Heart right ventricle (tissue), 16 donors: Measurements from ENCODE around the gene MAL. TPM values are rescaled to one million over a fixed set of nuclear protein-coding genes. Genes with fewer than 3 reads are reported as not detected.

Experiments used
- ATAC-seq, 8 donors: fragments of 200-7000 bp; cut with Tn5 transposase; one replicate each; pipeline ENCODE4 v1.9.1; 2020; ENCODE audit warnings: mild to moderate bottlenecking in 8 of 8, moderate library complexity in 8 of 8, moderate number of reproducible peaks in 1 of 8
- DNase-seq, 2 donors: peaks; one replicate each; pipeline ENCODE4 v3.0.0-alpha.2; 2020
- H3K27ac ChIP-seq, 10 donors: fragments of 200-600 bp; sonication (generic) in 2 of 10; one replicate each; pipeline versions ENCODE4 v1.5.0 to v1.8.0; 2020 to 2022; ENCODE audit warnings: mild to moderate bottlenecking in 3 of 10
- H3K27me3 ChIP-seq, 7 donors: fragments of 200-600 bp; one replicate each; pipeline ENCODE4 v1.8.0; 2021 to 2022; ENCODE audit warnings: mild to moderate bottlenecking in 2 of 7
- H3K36me3 ChIP-seq, 9 donors: fragments of 200-600 bp; sonication (generic) in 1 of 9; one replicate each; pipeline versions ENCODE4 v1.5.0 to v1.8.0; 2020 to 2022; ENCODE audit warnings: mild to moderate bottlenecking in 2 of 9
- H3K4me1 ChIP-seq, 9 donors: fragments of 200-600 bp; sonication (generic) in 1 of 9; one replicate each; pipeline versions ENCODE4 v1.5.0 to v1.8.0; 2020 to 2022; ENCODE audit warnings: mild to moderate bottlenecking in 4 of 9
- H3K4me3 ChIP-seq, 10 donors: fragments of 200-600 bp; sonication (generic) in 2 of 10; one replicate each; pipeline versions ENCODE4 v1.5.0 to v1.8.0; 2020 to 2022; ENCODE audit warnings: mild to moderate bottlenecking in 7 of 10, moderate library complexity in 2 of 10
- H3K9me3 ChIP-seq, 11 donors: fragments of 200-600 bp in 10 of 11; sonication (generic) in 2 of 11; one replicate each; pipeline versions ENCODE4 v1.5.0 to v1.8.0; 2013 to 2022; ENCODE audit warnings: mild to moderate bottlenecking in 2 of 11, control low read depth in 1 of 11, moderate library complexity in 1 of 11
- CTCF ChIP-seq, 9 donors: fragments of 200-600 bp; sonication (generic) in 2 of 9; IDR thresholded peaks; one replicate each; pipeline versions ENCODE4 v1.5.0 to v1.8.0; 2021 to 2022; ENCODE audit warnings: antibody characterized with exemption in 9 of 9, mild to moderate bottlenecking in 5 of 9, moderate library complexity in 1 of 9
- WGBS, 2 donors: extraction: QIAGEN DNeasy Blood & Tissue Kit; methylation state at CpG; one replicate each; pipeline ENCODE4 v1.1.7; 2013; ENCODE audit warnings: inconsistent platforms in 1 of 2; 5-methylcytosine and 5-hydroxymethylcytosine counted together
- intact Hi-C, 10 donors: fragments of 100-400 bp; cut with DNase I; formaldehyde crosslinking; loops; one replicate each; pipeline versions ENCODE4 v1.11.1 to v1.14.2; 2022
- polyA plus RNA-seq, 2 donors: library from polyadenylated mRNA; stranded (reverse); fragments of 200-250 nt; gene quantifications; one replicate each; pipeline ENCODE4 v1.2.3, GENCODE V29; 2013
- total RNA-seq, 10 donors: library from RNA; stranded (reverse); fragmentation: NEBNext Ultra II Directional in 3 of 10; extraction: Animal tissue kit (Norgen Biotek cat#: 25700) in 3 of 10; gene quantifications; one replicate each; pipeline versions ENCODE4 v1.2.1 to v1.2.4, GENCODE V29; 2021 to 2023
- donor health status: Arrhythmogenic right ventricular cardiomyopathy.
- donor health status: ischemic (EF 13 %, LVEDD 7.1; RV severe dilation, severe dysfunction).
- donor health status: healthy with polysubstance abuse.
- donor health status: DM: no; HTN: yes; CAD: no.
- donor health status: DM: no; HTN: no; CAD: no.
- donor health status: ischemic (EF 25% LVEDD 6.9; RV normal size, moderate dysfunction).
- donor health status: ischemic (EF 25% LVEDD 5.7; RV mildly dilated, moderate dysfunction).
- donor health status: healthy.
- donor health status: DM: yes; HTN: yes; CAD: no.
- donor health status: Ischemic cardiomyopathy.
- donor health status: ischemic (EF 35%, LVEDD 5.7; RV mildly dilated, moderate dysfunction).
- donor health status: nonischemic (EF 11% LVEDD 7.7; RV severe dilation, severe dysfunction).
- donor health status: DM: yes; HTN: yes; CAD: no.
- donor health status: PGD.
- donor health status: ischemic (EF 29% LVEDD 5.4; RV normal size, mild dysfunction).
- donor health status: nonischemic (EF 23%, LVEDD 6.1; RV moderate dilation, normal function).

Gene MAL
- total and polyA plus RNA-seq, 12 donors: 1.5 to 10.5 (median 3.6) TPM

GRCh38 chr2:95016616-95017015 lies 8.9 kb upstream of the MAL start:
- WGBS, 2 donors: 72 to 78% methylated on average over 9 of the region's 9 CpGs
- ATAC-seq: no peak
- Histone ChIP-seq H3K36me3 (no peaks in the 10 kb centered on the region), H3K27me3 (peaks cover 0 to 15% (median 1%) of the 10 kb centered on the region in 7 donors), H3K27ac (no peak overlapping the region), H3K4me3 (no peak overlapping the region), H3K9me3 (no peaks in the 10 kb centered on the region), H3K4me1 (no peaks in the 10 kb centered on the region)
- intact Hi-C loops: no loop called here
- TF ChIP-seq CTCF (IDR thresholded peaks at IDR 0.05): no peak
- no peak for DNase-seq

GRCh38 chr2:95017071-95017501 lies 8.4 kb upstream of the MAL start:
- no peak for TF ChIP-seq CTCF (IDR thresholded peaks at IDR 0.05)
- no peak for ATAC-seq
- Histone ChIP-seq H3K4me1 (no peaks in the 10 kb centered on the region), H3K36me3 (no peaks in the 10 kb centered on the region), H3K4me3 (no peak overlapping the region), H3K27me3 (peaks cover 3 to 19% (median 6%) of the 10 kb centered on the region in 7 donors), H3K9me3 (no peaks in the 10 kb centered on the region), H3K27ac (no peak overlapping the region)
- 78% methylated on average over 9 of the region's 9 CpGs for WGBS, 2 donors
- DNase-seq: no peak
- intact Hi-C loops: no loop called here

- TF ChIP-seq CTCF (IDR thresholded peaks at IDR 0.05): no peak
- WGBS, 2 donors: 77 to 86% methylated on average over 12 of the region's 12 CpGs
- no peaks in the 10 kb centered on the region for H3K36me3 ChIP-seq
- peaks cover 5 to 27% (median 14%) of the 10 kb centered on the region in 7 donors for H3K27me3 ChIP-seq
- H3K27ac ChIP-seq: no peak overlapping the region
- intact Hi-C loops: no loop called here
- H3K4me1 ChIP-seq: peaks cover 0 to 3% (median 0%) of the 10 kb centered on the region in 9 donors
- ATAC-seq (no peak), DNase-seq (no peak)
- H3K9me3 ChIP-seq: no peaks in the 10 kb centered on the region
- H3K4me3 ChIP-seq: no peak overlapping the region
Measured at GRCh38 chr2:95017836-95018235, 7.7 kb upstream of the MAL start.

GRCh38 chr2:95018301-95018700 lies 7.2 kb upstream of the MAL start:
- no peak overlapping the region for H3K27ac ChIP-seq
- H3K27me3 ChIP-seq: peaks cover 5 to 32% (median 17%) of the 10 kb centered on the region in 7 donors
- ATAC-seq (no peak), DNase-seq (no peak)
- no peak overlapping the region for H3K4me3 ChIP-seq
- no peaks in the 10 kb centered on the region for H3K36me3 ChIP-seq
- H3K4me1 ChIP-seq: peaks cover 0 to 3% (median 0%) of the 10 kb centered on the region in 9 donors
- 73 to 74% methylated on average over 10 of the region's 10 CpGs for WGBS, 2 donors
- H3K9me3 ChIP-seq: no peaks in the 10 kb centered on the region
- intact Hi-C loops: no loop called here
- TF ChIP-seq CTCF (IDR thresholded peaks at IDR 0.05): no peak
